ENCODE results near the gene PIGW.

DNA sequence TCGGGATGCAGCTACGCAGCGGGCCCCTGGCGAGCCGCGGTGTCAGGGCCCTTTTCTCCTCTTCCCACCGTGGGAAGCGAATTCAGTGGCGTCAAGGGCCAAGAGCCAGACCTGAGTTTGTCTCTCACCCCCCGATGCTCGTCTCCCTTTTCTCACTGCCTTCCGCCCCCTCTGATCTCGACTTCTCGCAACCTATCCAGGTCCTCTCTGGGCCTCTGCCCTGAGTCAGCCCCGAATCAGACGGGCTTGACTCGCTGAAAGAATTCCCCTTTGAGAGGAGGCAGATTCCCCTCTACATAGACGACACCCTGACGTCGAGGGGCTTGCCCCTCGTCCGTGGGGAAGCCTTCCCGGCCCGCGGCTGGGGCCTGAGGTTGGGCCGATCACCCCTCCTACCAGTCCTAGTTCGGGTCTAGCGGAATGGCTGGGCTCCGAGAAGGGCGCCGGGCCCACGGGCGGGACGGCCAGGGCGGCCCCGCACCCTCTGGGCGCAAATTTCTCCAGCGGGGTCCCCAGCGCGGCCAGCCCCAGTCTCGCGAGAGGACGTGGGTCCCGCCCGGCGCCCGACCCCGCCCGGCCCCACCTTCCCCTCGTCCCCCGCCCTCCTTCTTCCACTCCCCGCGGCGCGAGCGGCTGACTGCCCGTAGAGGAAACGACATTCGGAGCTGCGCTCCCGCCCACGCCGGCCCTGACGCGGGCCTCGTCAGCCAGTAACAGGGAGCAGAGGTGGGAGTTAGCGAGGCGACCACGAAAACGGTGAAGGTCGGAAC lies 9.7 kb downstream of the PIGW start, which contains the start of gene GGNBP2:
- TF ChIP-seq, protein P1, sequence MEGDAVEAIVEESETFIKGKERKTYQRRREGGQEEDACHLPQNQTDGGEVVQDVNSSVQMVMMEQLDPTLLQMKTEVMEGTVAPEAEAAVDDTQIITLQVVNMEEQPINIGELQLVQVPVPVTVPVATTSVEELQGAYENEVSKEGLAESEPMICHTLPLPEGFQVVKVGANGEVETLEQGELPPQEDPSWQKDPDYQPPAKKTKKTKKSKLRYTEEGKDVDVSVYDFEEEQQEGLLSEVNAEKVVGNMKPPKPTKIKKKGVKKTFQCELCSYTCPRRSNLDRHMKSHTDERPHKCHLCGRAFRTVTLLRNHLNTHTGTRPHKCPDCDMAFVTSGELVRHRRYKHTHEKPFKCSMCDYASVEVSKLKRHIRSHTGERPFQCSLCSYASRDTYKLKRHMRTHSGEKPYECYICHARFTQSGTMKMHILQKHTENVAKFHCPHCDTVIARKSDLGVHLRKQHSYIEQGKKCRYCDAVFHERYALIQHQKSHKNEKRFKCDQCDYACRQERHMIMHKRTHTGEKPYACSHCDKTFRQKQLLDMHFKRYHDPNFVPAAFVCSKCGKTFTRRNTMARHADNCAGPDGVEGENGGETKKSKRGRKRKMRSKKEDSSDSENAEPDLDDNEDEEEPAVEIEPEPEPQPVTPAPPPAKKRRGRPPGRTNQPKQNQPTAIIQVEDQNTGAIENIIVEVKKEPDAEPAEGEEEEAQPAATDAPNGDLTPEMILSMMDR (IDR thresholded peaks at IDR 0.05), result no peak
- peak; percentile 87 to 91 for TF ChIP-seq POLR2A (IDR thresholded peaks at IDR 0.05)
